AG09309 (cell line): ENCODE results near the gene PDLIM5.
"Not testable (repeated sequence)": the region's sequence is repeated elsewhere in the genome, so short reads cannot be mapped to it uniquely, and the experiment has no call there.

ENCODE experiments used
- DNase-seq: peaks from one replicate; pipeline ENCODE4 v3.0.0-alpha.2; 2010; ENCODE audit warnings: low read depth
- H3K4me3 ChIP-seq: 2 replicates; pipeline ENCODE4 v1.5.1; 2011; ENCODE audit warnings: mild to moderate bottlenecking, low read depth, low read length, moderate library complexity; ENCODE audit not compliant: control insufficient read depth
- CTCF ChIP-seq: IDR thresholded peaks from 2 replicates; pipeline ENCODE4 v1.5.1; 2011; ENCODE audit warnings: mild to moderate bottlenecking, low read depth, low read length, inconsistent platforms; ENCODE audit not compliant: insufficient read depth, control insufficient read depth; ENCODE audit errors: missing control alignments

The PDLIM5 gene

GRCh38 chr4:94623126-94623911, 171.6 kb downstream of the PDLIM5 start:
- TF ChIP-seq CTCF, result no peak
- no peak for DNase-seq
- H3K4me3 ChIP-seq, result no peak overlapping the region

- H3K4me3 ChIP-seq, result no peak overlapping the region
- no peak for DNase-seq
- TF ChIP-seq CTCF, result no peak
Observed at GRCh38 chr4:94626942-94627341, 175.2 kb downstream of the PDLIM5 start.

- not testable (repeated sequence) for H3K4me3 ChIP-seq, DNase-seq
Observed at GRCh38 chr4:94629058-94629457, 177.3 kb downstream of the PDLIM5 start.

GRCh38 chr4:94629837-94630236, 178.1 kb downstream of the PDLIM5 start:
- TF ChIP-seq CTCF, result no peak
- no peak for DNase-seq
- H3K4me3 ChIP-seq, result no peak overlapping the region

- H3K4me3 ChIP-seq, result no peak overlapping the region
- DNase-seq, result peak; percentile 57
- TF ChIP-seq CTCF, result no peak
Observed at GRCh38 chr4:94634271-94634670, 182.5 kb downstream of the PDLIM5 start.

- TF ChIP-seq CTCF, result no peak
- H3K4me3 ChIP-seq, result no peak overlapping the region
- no peak for DNase-seq
Observed at GRCh38 chr4:94635177-94635576, 183.4 kb downstream of the PDLIM5 start.

GRCh38 chr4:94636004-94636403, 184.3 kb downstream of the PDLIM5 start:
- no peak for TF ChIP-seq CTCF
- H3K4me3 ChIP-seq, result no peak overlapping the region
- DNase-seq, result no peak
